GM23338 (cell line): ENCODE results near the gene CGREF1. TPM values are rescaled to one million over a fixed set of nuclear protein-coding genes. Genes with fewer than 3 reads are reported as not detected.
A peak's percentile ranks its signal among the peaks of the same experiment; 100 is the strongest.

Source experiments
- ATAC-seq: fragments of 200-7000 bp; cut with Tn5 transposase; 3 replicates; pipeline ENCODE4 v1.9.1; 2020
- DNase-seq: peaks from one replicate; pipeline ENCODE4 v3.0.0-alpha.2; 2015; ENCODE audit warnings: low spot score
- H2AFZ ChIP-seq: fragments of 200-600 bp; sonication (generic); 2 replicates; pipeline ENCODE4 v1.8.0; 2016; ENCODE audit warnings: antibody characterized with exemption, mild to moderate bottlenecking, moderate library complexity
- H3F3A ChIP-seq: fragments of 200-600 bp; sonication (generic); replicated peaks from 2 replicates; pipeline ENCODE4 v1.8.0; 2017; ENCODE audit warnings: antibody characterized with exemption, mixed run types, low read depth
- H3K27ac ChIP-seq: fragments of 200-600 bp; sonication (generic); 2 replicates; pipeline ENCODE4 v1.6.1; 2016; ENCODE audit warnings: low read depth
- H3K27me3 ChIP-seq: fragments of 200-600 bp; sonication (generic); 2 replicates; pipeline ENCODE4 v1.8.0; 2016; ENCODE audit warnings: mild to moderate bottlenecking, mixed run types, moderate library complexity; ENCODE audit not compliant: insufficient read depth
- H3K36me3 ChIP-seq: fragments of 200-600 bp; sonication (generic); 2 replicates; pipeline ENCODE4 v1.8.0; 2016; ENCODE audit warnings: mild to moderate bottlenecking; ENCODE audit not compliant: insufficient read depth
- H3K4me1 ChIP-seq: fragments of 200-600 bp; sonication (generic); 2 replicates; pipeline ENCODE4 v1.8.0; 2016; ENCODE audit warnings: mild to moderate bottlenecking, moderate library complexity; ENCODE audit not compliant: insufficient read depth
- H3K4me2 ChIP-seq: fragments of 200-600 bp; sonication (generic); 2 replicates; pipeline ENCODE4 v1.7.1; 2017; ENCODE audit warnings: mixed run types
- H3K4me3 ChIP-seq: fragments of 200-600 bp; sonication (generic); 2 replicates; pipeline ENCODE4 v1.6.1; 2016; ENCODE audit warnings: mixed run types
- H3K79me2 ChIP-seq: fragments of 200-600 bp; sonication (generic); replicated peaks from 2 replicates; pipeline ENCODE4 v1.8.0; 2017; ENCODE audit warnings: mild to moderate bottlenecking; ENCODE audit not compliant: insufficient read depth
- H3K9me2 ChIP-seq: fragments of 200-600 bp; sonication (generic); 2 replicates; pipeline ENCODE4 v1.8.0; 2017; ENCODE audit not compliant: insufficient read depth
- H4K20me1 ChIP-seq: fragments of 200-600 bp; sonication (generic); replicated peaks from 2 replicates; pipeline ENCODE4 v1.8.0; 2017; ENCODE audit warnings: mild to moderate bottlenecking; ENCODE audit not compliant: insufficient read depth
- H3K27ac Mint-ChIP-seq: 2 replicates; pipeline ENCODE4 v1.8.0; 2020; ENCODE audit warnings: inconsistent platforms, mild to moderate bottlenecking, moderate library complexity, mixed read lengths
- H3K27me3 Mint-ChIP-seq: 3 replicates; pipeline ENCODE4 v1.8.0; 2022; ENCODE audit warnings: low read depth, mild to moderate bottlenecking, moderate library complexity, mixed read lengths, inconsistent platforms; ENCODE audit not compliant: insufficient read depth, poor library complexity
- H3K36me3 Mint-ChIP-seq: 3 replicates; pipeline ENCODE4 v1.8.0; 2021; ENCODE audit warnings: low read depth, mild to moderate bottlenecking, inconsistent platforms, moderate library complexity, mixed read lengths
- H3K4me1 Mint-ChIP-seq: 3 replicates; pipeline ENCODE4 v1.8.0; 2020; ENCODE audit warnings: mild to moderate bottlenecking, inconsistent platforms, mixed read lengths
- H3K4me3 Mint-ChIP-seq: 3 replicates; pipeline ENCODE4 v1.8.0; 2021; ENCODE audit warnings: moderate library complexity, mild to moderate bottlenecking, inconsistent platforms, mixed read lengths
- H3K9me3 Mint-ChIP-seq: 3 replicates; pipeline ENCODE4 v1.8.0; 2020; ENCODE audit warnings: moderate library complexity, mild to moderate bottlenecking, inconsistent platforms, mixed read lengths
- CREB1 ChIP-seq: fragments of 250-450 bp; sonication (Bioruptor Pico); IDR thresholded peaks from 2 replicates; pipeline ENCODE4 v1.5.0; 2020; ENCODE audit warnings: low read depth, mild to moderate bottlenecking, moderate library complexity
- EZH2 ChIP-seq: fragments of 200-600 bp; sonication (generic); IDR thresholded peaks from one replicate; pipeline ENCODE4 v1.8.0; 2017; ENCODE audit warnings: antibody characterized with exemption, mild to moderate bottlenecking, low read depth; ENCODE audit not compliant: unreplicated experiment
- JUNB ChIP-seq: IDR thresholded peaks from one replicate; pipeline ENCODE4 v1.6.1; 2016; ENCODE audit warnings: antibody characterized with exemption; ENCODE audit not compliant: unreplicated experiment
- POLR2AphosphoS5 ChIP-seq: IDR thresholded peaks from 2 replicates; pipeline ENCODE4 v1.6.1; 2016; ENCODE audit warnings: antibody characterized with exemption, low read depth
- STAT1 ChIP-seq: IDR thresholded peaks from one replicate; pipeline ENCODE4 v1.6.1; 2016; ENCODE audit warnings: antibody characterized with exemption; ENCODE audit not compliant: unreplicated experiment
- ZNF331 ChIP-seq: fragments of 250-450 bp; sonication (Bioruptor Pico); IDR thresholded peaks from 2 replicates; pipeline ENCODE4 v1.5.0; 2020; ENCODE audit warnings: low read depth, mild to moderate bottlenecking, moderate library complexity
- ZNF462 ChIP-seq: fragments of 250-450 bp; sonication (Bioruptor Pico); IDR thresholded peaks from 2 replicates; pipeline ENCODE4 v1.5.0; 2020; ENCODE audit warnings: mild to moderate bottlenecking, moderate library complexity
- polyA plus RNA-seq: library from polyadenylated mRNA; unstranded; fragments of >200 nt; fragmentation: Nextera tagmentation; extraction: Ambion mirVana; gene quantifications from 2 replicates; pipeline ENCODE4 v1.2.1, GENCODE V29; 2016
- total RNA-seq: library from RNA; depleted of rRNA; stranded (reverse); fragments of >200 nt; shearing (Covaris generic); gene quantifications from 2 replicates; pipeline ENCODE4 v1.2.3, GENCODE V29; 2014
- TF ChIP-seq, protein P1 (sequence below): IDR thresholded peaks from 2 replicates; pipeline ENCODE4 v1.6.1; 2016; ENCODE audit warnings: antibody characterized with exemption
- TF ChIP-seq, protein P2 (sequence below), 2 experiments: fragments of 200-600 bp in 1 of 2; sonication (generic) in 1 of 2; conservative IDR thresholded peaks; 2 replicates each; pipeline versions ENCODE4 v1.5.1 to v1.6.1; 2016 to 2017; ENCODE audit warnings: antibody characterized with exemption in 2 of 2, low read depth in 2 of 2, mild to moderate bottlenecking in 2 of 2, moderate library complexity in 1 of 2

The CGREF1 gene
- total and polyA plus RNA-seq, 2 experiments from 2014 or later = 4.1 to 4.5 TPM

GRCh38 chr2:27071277-27071989 is 47.5 kb downstream of the CGREF1 start, which contains the start of gene OST4:
TSS of gene OST4 (minus strand) at chr2:27071654.
- Mint-ChIP-seq H3K36me3 (peaks cover 32% of the 10 kb centered on the region), H3K4me3 (peak within 1 kb of the TSS; percentile 99), H3K9me3 (no peaks in the 10 kb centered on the region; the same call in 2 of the 3 replicates), H3K4me1 (peaks cover 15% of the 10 kb centered on the region), H3K27me3 (peaks cover 17% of the 10 kb centered on the region), H3K27ac (peak within 1 kb of the TSS; percentile 88)
- H3K27ac ChIP-seq = peak within 1 kb of the TSS; percentile 95
- H3K36me3 ChIP-seq = peaks cover 3% of the 10 kb centered on the region; the same call in 1 of the 2 replicates
- ATAC-seq (peak; percentile 84), DNase-seq (peak; percentile 97)
- peaks cover 7% of the 10 kb centered on the region; the same call in 1 of the 2 replicates for H3F3A ChIP-seq
- peak within 1 kb of the TSS; percentile 99 for H3K4me2 ChIP-seq
- peaks cover 8% of the 10 kb centered on the region for H4K20me1 ChIP-seq
- H3K27me3 ChIP-seq = no peaks in the 10 kb centered on the region
- H3K79me2 ChIP-seq = peaks cover 19% of the 10 kb centered on the region
- H3K4me1 ChIP-seq = peaks cover 19% of the 10 kb centered on the region
- H3K9me2 ChIP-seq = no peaks in the 10 kb centered on the region
- peak within 1 kb of the TSS; percentile 92 for H2AFZ ChIP-seq
- H3K4me3 ChIP-seq = peak within 1 kb of the TSS; percentile 100
- TF ChIP-seq, protein P1, sequence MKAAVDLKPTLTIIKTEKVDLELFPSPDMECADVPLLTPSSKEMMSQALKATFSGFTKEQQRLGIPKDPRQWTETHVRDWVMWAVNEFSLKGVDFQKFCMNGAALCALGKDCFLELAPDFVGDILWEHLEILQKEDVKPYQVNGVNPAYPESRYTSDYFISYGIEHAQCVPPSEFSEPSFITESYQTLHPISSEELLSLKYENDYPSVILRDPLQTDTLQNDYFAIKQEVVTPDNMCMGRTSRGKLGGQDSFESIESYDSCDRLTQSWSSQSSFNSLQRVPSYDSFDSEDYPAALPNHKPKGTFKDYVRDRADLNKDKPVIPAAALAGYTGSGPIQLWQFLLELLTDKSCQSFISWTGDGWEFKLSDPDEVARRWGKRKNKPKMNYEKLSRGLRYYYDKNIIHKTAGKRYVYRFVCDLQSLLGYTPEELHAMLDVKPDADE = peak; percentile 72
- TF ChIP-seq JUNB = no peak
- no peak for TF ChIP-seq EZH2
- TF ChIP-seq POLR2AphosphoS5 = peak; percentile 86
- peak; percentile 83 for TF ChIP-seq CREB1 (CRISPR knock-in tag)

DNA sequence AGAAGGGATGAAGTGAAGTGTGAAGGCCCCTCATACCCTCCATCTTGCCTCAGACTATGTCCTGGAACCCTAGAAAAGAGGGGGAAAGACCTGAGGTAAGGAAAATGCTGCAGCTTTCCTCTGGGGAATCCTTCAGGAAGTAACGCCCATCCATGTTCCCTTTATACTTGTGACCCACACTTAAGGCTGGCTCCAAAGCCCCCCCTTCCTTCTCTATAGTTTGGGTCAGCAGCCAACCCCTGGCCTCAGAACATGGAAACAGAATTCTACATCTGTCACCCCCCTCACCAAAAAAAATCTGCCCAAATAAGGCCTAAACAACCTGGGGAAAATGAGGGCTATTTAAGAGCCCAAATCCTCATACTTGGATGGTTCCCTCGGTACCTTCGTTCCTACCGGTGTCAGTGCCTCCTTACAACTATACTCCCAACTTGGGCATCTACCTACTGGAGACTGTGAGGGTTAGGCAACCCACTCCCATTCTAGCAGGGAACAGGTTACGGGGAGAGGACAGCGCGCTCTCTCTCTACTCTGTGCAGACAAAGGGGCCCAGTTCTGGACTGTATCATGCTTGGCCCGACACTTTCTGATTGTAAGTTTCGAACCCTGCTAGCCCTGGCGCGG is 48.2 kb downstream of the CGREF1 start:
- Mint-ChIP-seq H3K36me3 (peaks cover 37% of the 10 kb centered on the region), H3K27me3 (peaks cover 20% of the 10 kb centered on the region), H3K4me1 (peaks cover 15% of the 10 kb centered on the region), H3K4me3 (peak overlapping the region; percentile 99), H3K27ac (peak overlapping the region; percentile 81), H3K9me3 (no peaks in the 10 kb centered on the region; the same call in 2 of the 3 replicates)
- H3F3A ChIP-seq = peaks cover 9% of the 10 kb centered on the region; the same call in 1 of the 2 replicates
- H3K9me2 ChIP-seq = no peaks in the 10 kb centered on the region
- H3K4me2 ChIP-seq = peak overlapping the region; percentile 99
- H2AFZ ChIP-seq = peak overlapping the region; percentile 81; the same call in 1 of the 2 replicates
- DNase-seq (no peak), ATAC-seq (no peak)
- peaks cover 13% of the 10 kb centered on the region for H4K20me1 ChIP-seq
- H3K79me2 ChIP-seq = peaks cover 19% of the 10 kb centered on the region
- peaks cover 19% of the 10 kb centered on the region for H3K4me1 ChIP-seq
- H3K27ac ChIP-seq = peak overlapping the region; percentile 78; the same call in 1 of the 2 replicates
- peak overlapping the region; percentile 100 for H3K4me3 ChIP-seq
- no peak for TF ChIP-seq ZNF462
- no peak for TF ChIP-seq POLR2AphosphoS5
- TF ChIP-seq STAT1 = no peak
- no peak for TF ChIP-seq ZNF331 (CRISPR knock-in tag)
- TF ChIP-seq, protein P2, sequence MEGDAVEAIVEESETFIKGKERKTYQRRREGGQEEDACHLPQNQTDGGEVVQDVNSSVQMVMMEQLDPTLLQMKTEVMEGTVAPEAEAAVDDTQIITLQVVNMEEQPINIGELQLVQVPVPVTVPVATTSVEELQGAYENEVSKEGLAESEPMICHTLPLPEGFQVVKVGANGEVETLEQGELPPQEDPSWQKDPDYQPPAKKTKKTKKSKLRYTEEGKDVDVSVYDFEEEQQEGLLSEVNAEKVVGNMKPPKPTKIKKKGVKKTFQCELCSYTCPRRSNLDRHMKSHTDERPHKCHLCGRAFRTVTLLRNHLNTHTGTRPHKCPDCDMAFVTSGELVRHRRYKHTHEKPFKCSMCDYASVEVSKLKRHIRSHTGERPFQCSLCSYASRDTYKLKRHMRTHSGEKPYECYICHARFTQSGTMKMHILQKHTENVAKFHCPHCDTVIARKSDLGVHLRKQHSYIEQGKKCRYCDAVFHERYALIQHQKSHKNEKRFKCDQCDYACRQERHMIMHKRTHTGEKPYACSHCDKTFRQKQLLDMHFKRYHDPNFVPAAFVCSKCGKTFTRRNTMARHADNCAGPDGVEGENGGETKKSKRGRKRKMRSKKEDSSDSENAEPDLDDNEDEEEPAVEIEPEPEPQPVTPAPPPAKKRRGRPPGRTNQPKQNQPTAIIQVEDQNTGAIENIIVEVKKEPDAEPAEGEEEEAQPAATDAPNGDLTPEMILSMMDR (conservative IDR thresholded peaks at IDR 0.05; ENCODE audit: low read depth in 2 of 2) = no peak
- no peaks in the 10 kb centered on the region for H3K27me3 ChIP-seq
- peaks cover 3% of the 10 kb centered on the region; the same call in 1 of the 2 replicates for H3K36me3 ChIP-seq
